Femur (tissue), 1 donor: Measurements from ENCODE around the gene PIGQ.

Experiments
- DNase-seq: peaks from one replicate; pipeline ENCODE4 v3.0.0-alpha.2; 2017

PIGQ gene

GRCh38 chr16:534856-535445, 34.8 kb upstream of the PIGQ start:
- no peak for DNase-seq

- DNase-seq, result no peak
Observed at GRCh38 chr16:535446-536405, 34.0 kb upstream of the PIGQ start.

- DNase-seq, result no peak
Observed at GRCh38 chr16:536746-537145, 33.0 kb upstream of the PIGQ start.

- no peak for DNase-seq
Observed at GRCh38 chr16:537415-538335, 32.1 kb upstream of the PIGQ start.

GRCh38 chr16:539901-540530, 29.8 kb upstream of the PIGQ start:
- no peak for DNase-seq

GRCh38 chr16:540645-541340, 29.0 kb upstream of the PIGQ start:
- DNase-seq, result no peak

GRCh38 chr16:543301-544164, 26.2 kb upstream of the PIGQ start:
- DNase-seq, result no peak

- DNase-seq, result no peak
Observed at GRCh38 chr16:544517-544916, 25.3 kb upstream of the PIGQ start.

- peak; percentile 71 for DNase-seq
Observed at GRCh38 chr16:546909-547770, 22.6 kb upstream of the PIGQ start.

- no peak for DNase-seq
Observed at GRCh38 chr16:548586-548985, 21.2 kb upstream of the PIGQ start.

- no peak for DNase-seq
Observed at GRCh38 chr16:549544-550263, 20.1 kb upstream of the PIGQ start.

- no peak for DNase-seq
Observed at GRCh38 chr16:551210-551609, 18.6 kb upstream of the PIGQ start.

GRCh38 chr16:552171-552570, 17.6 kb upstream of the PIGQ start:
- no peak for DNase-seq

- no peak for DNase-seq
Observed at GRCh38 chr16:553601-554296, 16.0 kb upstream of the PIGQ start.

- DNase-seq, result no peak
Observed at GRCh38 chr16:554297-554621, 15.5 kb upstream of the PIGQ start.

- DNase-seq, result no peak
Observed at GRCh38 chr16:554640-555365, 15.0 kb upstream of the PIGQ start.

- DNase-seq, result no peak
Observed at GRCh38 chr16:555528-556473, 14.0 kb upstream of the PIGQ start.
